Ovary (tissue), 3 donors: ENCODE measurements around the gene CTNND2.

Experiments used
- CTCF ChIP-seq, 3 donors: fragments of 450-650 bp in 2 of 3; fragments of 200-600 bp in 1 of 3; IDR thresholded peaks; one replicate each; pipeline versions ENCODE4 v1.5.1 to v1.8.0; 2016 to 2022; ENCODE audit warnings: antibody characterized with exemption in 3 of 3, mild to moderate bottlenecking in 1 of 3
- EP300 ChIP-seq: sonication (generic); formaldehyde crosslinking; IDR thresholded peaks from one replicate; pipeline ENCODE4 v1.6.1; 2017; ENCODE audit warnings: antibody characterized with exemption
- POLR2A ChIP-seq: fragments of 450-650 bp; IDR thresholded peaks from one replicate; pipeline ENCODE4 v1.6.1; 2017; ENCODE audit warnings: antibody characterized with exemption, mild to moderate bottlenecking, moderate library complexity
- donor health status: DM: no; HTN: no; CAD: no.

GRCh38 chr5:11853140-11853539, 51.1 kb downstream of the CTNND2 start:
- TF ChIP-seq CTCF (IDR thresholded peaks at IDR 0.05) (no peak), EP300 (no peak), POLR2A (no peak)
